ENCODE measurements around the gene CARTPT. TPM values are rescaled to one million over a fixed set of nuclear protein-coding genes. Genes with fewer than 3 reads are reported as not detected.
A peak's percentile ranks its signal among the peaks of the same experiment; 100 is the strongest.

CARTPT gene
- total RNA-seq, 1 donor from 2014 or later = not detected

GRCh38 chr5:71731015-71731414 lies 11.9 kb downstream of the CARTPT start:
- ATAC-seq (ENCODE audit: poor library complexity) = no peak
- DNase-seq = no peak
- intact Hi-C loops (cut with DNase I) = no loop called here

GRCh38 chr5:71732011-71732410 lies 12.9 kb downstream of the CARTPT start:
- intact Hi-C loops (cut with DNase I) = no loop called here
- ATAC-seq (ENCODE audit: poor library complexity) = no peak
- DNase-seq = no peak

- ATAC-seq (ENCODE audit: poor library complexity) = no peak
- no peak for DNase-seq
- intact Hi-C loops (cut with DNase I) = no loop called here
Measured at GRCh38 chr5:71734141-71734540, 15.1 kb downstream of the CARTPT start.

GRCh38 chr5:71737931-71738539 lies 19.0 kb downstream of the CARTPT start:
- ATAC-seq (ENCODE audit: poor library complexity) = no peak
- intact Hi-C loops (cut with DNase I) = no loop called here
- DNase-seq = no peak

- DNase-seq = no peak
- no peak for ATAC-seq (ENCODE audit: poor library complexity)
- intact Hi-C loops (cut with DNase I) = no loop called here
Measured at GRCh38 chr5:71738662-71739361, 19.7 kb downstream of the CARTPT start.

- ATAC-seq (ENCODE audit: poor library complexity) (no peak), DNase-seq (no peak)
- intact Hi-C loops (cut with DNase I) = no loop called here
Measured at GRCh38 chr5:71740015-71740753, 21.1 kb downstream of the CARTPT start.

GRCh38 chr5:71743155-71743554 lies 24.1 kb downstream of the CARTPT start:
- no peak for ATAC-seq (ENCODE audit: poor library complexity)
- no peak for DNase-seq
- intact Hi-C loops (cut with DNase I) = no loop called here

GRCh38 chr5:71744009-71744790 lies 25.1 kb downstream of the CARTPT start:
- ATAC-seq (ENCODE audit: poor library complexity) = no peak
- intact Hi-C loops (cut with DNase I) = no loop called here
- no peak for DNase-seq

- ATAC-seq (ENCODE audit: poor library complexity) (no peak), DNase-seq (no peak)
- intact Hi-C loops (cut with DNase I) = no loop called here
Measured at GRCh38 chr5:71747182-71747581, 28.1 kb downstream of the CARTPT start.

GRCh38 chr5:71748360-71748759 lies 29.3 kb downstream of the CARTPT start:
- DNase-seq (peak; percentile 70), ATAC-seq (ENCODE audit: poor library complexity) (peak; percentile 78)
- intact Hi-C loops (cut with DNase I) = no loop called here

GRCh38 chr5:71751422-71751821 lies 32.3 kb downstream of the CARTPT start:
- intact Hi-C loops (cut with DNase I) = no loop called here
- DNase-seq (no peak), ATAC-seq (ENCODE audit: poor library complexity) (no peak)

- intact Hi-C loops (cut with DNase I) = no loop called here
- no peak for DNase-seq
- ATAC-seq (ENCODE audit: poor library complexity) = no peak
Measured at GRCh38 chr5:71752441-71753190, 33.5 kb downstream of the CARTPT start.

GRCh38 chr5:71757590-71758543 lies 38.8 kb downstream of the CARTPT start:
- intact Hi-C loops (cut with DNase I) = loop anchor here (5.0 kb wide), 1 partner anchor 186 kb away; no protein-coding TSS in a partner anchor
- peak; percentile 99 for ATAC-seq (ENCODE audit: poor library complexity)
- peak; percentile 52 for DNase-seq

GRCh38 chr5:71762826-71763225 lies 43.8 kb downstream of the CARTPT start:
- DNase-seq = no peak
- ATAC-seq (ENCODE audit: poor library complexity) = no peak
- intact Hi-C loops (cut with DNase I) = no loop called here

- intact Hi-C loops (cut with DNase I) = no loop called here
- DNase-seq = no peak
- ATAC-seq (ENCODE audit: poor library complexity) = no peak
Measured at GRCh38 chr5:71767661-71768060, 48.6 kb downstream of the CARTPT start.

- no peak for DNase-seq
- ATAC-seq (ENCODE audit: poor library complexity) = no peak
- intact Hi-C loops (cut with DNase I) = no loop called here
Measured at GRCh38 chr5:71769287-71769686, 50.2 kb downstream of the CARTPT start.

- no peak for ATAC-seq (ENCODE audit: poor library complexity)
- intact Hi-C loops (cut with DNase I) = no loop called here
- no peak for DNase-seq
Measured at GRCh38 chr5:71770381-71770780, 51.3 kb downstream of the CARTPT start.
